ENCODE data around the gene IRAK2. TPM values are rescaled to one million over a fixed set of nuclear protein-coding genes. Genes with fewer than 3 reads are reported as not detected.
"Not testable (repeated sequence)": the region's sequence is repeated elsewhere in the genome, so short reads cannot be mapped to it uniquely, and the experiment has no call there.

The IRAK2 gene
- total RNA-seq, 1 experiment from 2014 or later = 4.2 TPM

DNA sequence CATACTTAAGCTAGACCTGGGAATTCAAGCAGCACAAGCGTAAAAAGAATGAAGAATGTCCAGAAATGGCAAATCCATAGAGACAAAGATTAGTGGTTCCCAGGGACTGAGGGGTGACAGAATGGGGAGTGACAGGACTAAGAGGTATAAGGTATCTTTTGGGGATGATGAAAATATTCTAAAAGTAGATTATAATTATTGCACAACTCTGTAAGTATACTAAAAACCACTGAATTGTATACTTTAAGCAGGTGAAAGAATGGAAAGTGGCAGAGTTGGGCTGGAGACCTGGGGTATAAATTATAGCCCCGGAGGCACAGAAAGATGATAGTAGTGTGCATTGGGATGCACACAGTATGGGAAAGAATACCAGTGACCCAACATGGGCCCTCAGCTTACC, 43.7 kb upstream of the IRAK2 start:
- TF ChIP-seq, protein P1, sequence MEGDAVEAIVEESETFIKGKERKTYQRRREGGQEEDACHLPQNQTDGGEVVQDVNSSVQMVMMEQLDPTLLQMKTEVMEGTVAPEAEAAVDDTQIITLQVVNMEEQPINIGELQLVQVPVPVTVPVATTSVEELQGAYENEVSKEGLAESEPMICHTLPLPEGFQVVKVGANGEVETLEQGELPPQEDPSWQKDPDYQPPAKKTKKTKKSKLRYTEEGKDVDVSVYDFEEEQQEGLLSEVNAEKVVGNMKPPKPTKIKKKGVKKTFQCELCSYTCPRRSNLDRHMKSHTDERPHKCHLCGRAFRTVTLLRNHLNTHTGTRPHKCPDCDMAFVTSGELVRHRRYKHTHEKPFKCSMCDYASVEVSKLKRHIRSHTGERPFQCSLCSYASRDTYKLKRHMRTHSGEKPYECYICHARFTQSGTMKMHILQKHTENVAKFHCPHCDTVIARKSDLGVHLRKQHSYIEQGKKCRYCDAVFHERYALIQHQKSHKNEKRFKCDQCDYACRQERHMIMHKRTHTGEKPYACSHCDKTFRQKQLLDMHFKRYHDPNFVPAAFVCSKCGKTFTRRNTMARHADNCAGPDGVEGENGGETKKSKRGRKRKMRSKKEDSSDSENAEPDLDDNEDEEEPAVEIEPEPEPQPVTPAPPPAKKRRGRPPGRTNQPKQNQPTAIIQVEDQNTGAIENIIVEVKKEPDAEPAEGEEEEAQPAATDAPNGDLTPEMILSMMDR (IDR thresholded peaks at IDR 0.05; ENCODE audit: insufficient read depth in 1 of 2, low read depth in 1 of 2, low read length in 1 of 2, severe bottlenecking in 1 of 2, unreplicated experiment in 1 of 2) = no peak
- H3K4me3 ChIP-seq (ENCODE audit: low read depth, low read length) = no peak overlapping the region
- DNase-seq = no peak
- POLR2A ChIA-PET = no interaction called here
- BruUV-seq (replicated peaks) = no TSS peak
- no peaks in the 10 kb centered on the region for H3K4me1 ChIP-seq
- CTCF ChIA-PET = no interaction called here
- H3K4me3 Mint-ChIP-seq (ENCODE audit: unreplicated experiment) = no peak overlapping the region
- no peaks in the 10 kb centered on the region for H3K9me3 Mint-ChIP-seq (ENCODE audit: unreplicated experiment)
- no peaks in the 10 kb centered on the region for H3K27me3 Mint-ChIP-seq (ENCODE audit: insufficient read depth, unreplicated experiment)
- no peaks in the 10 kb centered on the region for H3K27me3 ChIP-seq (replicated peaks; ENCODE audit: control insufficient read depth, insufficient read depth, low read length)
- H3K9me3 ChIP-seq = no peaks in the 10 kb centered on the region
- intact Hi-C loops (cut with micrococcal nuclease; ENCODE audit: unreplicated experiment) = no loop called here
- H3K4me1 Mint-ChIP-seq (ENCODE audit: low read depth, unreplicated experiment) = no peaks in the 10 kb centered on the region
- no peaks in the 10 kb centered on the region for H3K36me3 ChIP-seq (ENCODE audit: control insufficient read depth, insufficient read depth, low read length)
- H3K27ac Mint-ChIP-seq (ENCODE audit: unreplicated experiment) = no peak overlapping the region
- peaks cover 48% of the 10 kb centered on the region for H3K36me3 Mint-ChIP-seq (ENCODE audit: insufficient read depth, unreplicated experiment)

DNA sequence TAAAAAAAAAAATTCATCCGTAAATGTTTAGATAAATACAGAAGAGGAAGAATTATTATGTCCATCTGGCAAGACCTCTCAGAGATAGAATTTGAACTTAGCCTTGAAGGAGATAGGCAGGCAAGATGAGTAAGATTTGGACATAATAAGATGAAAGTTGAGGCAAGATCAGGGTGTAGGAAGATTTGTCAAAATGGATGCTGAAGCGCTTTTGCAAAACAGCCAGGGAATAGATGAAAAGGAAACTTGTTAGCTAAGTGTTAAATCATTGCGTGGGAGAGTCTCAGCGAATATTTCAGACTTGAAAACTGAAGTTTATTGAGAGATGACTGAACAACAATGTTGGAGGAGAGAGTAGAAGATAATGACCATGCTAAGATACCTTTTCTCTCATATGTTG, 42.0 kb upstream of the IRAK2 start:
- Mint-ChIP-seq H3K36me3 (ENCODE audit: insufficient read depth, unreplicated experiment) (peaks cover 60% of the 10 kb centered on the region), H3K27ac (ENCODE audit: unreplicated experiment) (no peak overlapping the region), H3K27me3 (ENCODE audit: insufficient read depth, unreplicated experiment) (no peaks in the 10 kb centered on the region), H3K9me3 (ENCODE audit: unreplicated experiment) (no peaks in the 10 kb centered on the region), H3K4me3 (ENCODE audit: unreplicated experiment) (no peak overlapping the region), H3K4me1 (ENCODE audit: low read depth, unreplicated experiment) (no peaks in the 10 kb centered on the region)
- no peak for DNase-seq
- Histone ChIP-seq H3K9me3 (no peaks in the 10 kb centered on the region), H3K36me3 (ENCODE audit: control insufficient read depth, insufficient read depth, low read length) (no peaks in the 10 kb centered on the region; the same call in 1 of the 2 replicates), H3K4me1 (no peaks in the 10 kb centered on the region), H3K27me3 (replicated peaks; ENCODE audit: control insufficient read depth, insufficient read depth, low read length) (no peaks in the 10 kb centered on the region), H3K4me3 (ENCODE audit: low read depth, low read length) (no peak overlapping the region)
- BruUV-seq (replicated peaks) = no TSS peak
- CTCF ChIA-PET = no interaction called here
- POLR2A ChIA-PET = no interaction called here
- intact Hi-C loops (cut with micrococcal nuclease; ENCODE audit: unreplicated experiment) = no loop called here
- TF ChIP-seq, protein P1 (IDR thresholded peaks at IDR 0.05; ENCODE audit: insufficient read depth in 1 of 2, low read depth in 1 of 2, low read length in 1 of 2, severe bottlenecking in 1 of 2, unreplicated experiment in 1 of 2) = no peak

DNA sequence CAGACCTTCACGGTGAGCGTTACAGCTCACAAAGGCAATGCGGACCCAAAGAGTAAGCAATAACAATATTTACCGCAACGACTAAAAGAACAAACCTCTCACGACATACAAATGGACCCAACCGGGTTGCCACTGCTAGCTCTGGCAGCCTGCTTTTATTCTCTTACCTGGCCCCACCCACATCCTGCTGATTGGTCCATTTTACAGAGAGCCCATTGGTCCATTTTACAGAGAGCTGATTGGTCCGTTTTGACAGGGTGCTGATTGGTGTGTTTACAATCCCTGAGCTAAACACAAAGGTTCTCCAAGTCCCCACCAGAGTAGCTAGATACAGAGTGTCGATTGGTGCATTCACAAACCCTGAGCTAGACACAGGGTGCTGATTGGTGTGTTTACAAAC, 28.8 kb upstream of the IRAK2 start:
- H3K4me3 ChIP-seq (ENCODE audit: low read depth, low read length); BruUV-seq (replicated peaks); DNase-seq; CTCF ChIA-PET; H3K36me3 ChIP-seq (ENCODE audit: control insufficient read depth, insufficient read depth, low read length); H3K9me3 Mint-ChIP-seq (ENCODE audit: unreplicated experiment); H3K9me3 ChIP-seq; H3K27me3 Mint-ChIP-seq (ENCODE audit: insufficient read depth, unreplicated experiment); H3K36me3 Mint-ChIP-seq (ENCODE audit: insufficient read depth, unreplicated experiment); H3K4me1 Mint-ChIP-seq (ENCODE audit: low read depth, unreplicated experiment); H3K4me3 Mint-ChIP-seq (ENCODE audit: unreplicated experiment); intact Hi-C loops (cut with micrococcal nuclease; ENCODE audit: unreplicated experiment); H3K27me3 ChIP-seq (replicated peaks; ENCODE audit: control insufficient read depth, insufficient read depth, low read length); H3K27ac Mint-ChIP-seq (ENCODE audit: unreplicated experiment); H3K4me1 ChIP-seq: not testable (repeated sequence)
- POLR2A ChIA-PET = interaction anchor here (0.6 kb wide), 1 partner anchor 9 kb away, joined by 3 read pairs; no protein-coding TSS in a partner anchor

DNA sequence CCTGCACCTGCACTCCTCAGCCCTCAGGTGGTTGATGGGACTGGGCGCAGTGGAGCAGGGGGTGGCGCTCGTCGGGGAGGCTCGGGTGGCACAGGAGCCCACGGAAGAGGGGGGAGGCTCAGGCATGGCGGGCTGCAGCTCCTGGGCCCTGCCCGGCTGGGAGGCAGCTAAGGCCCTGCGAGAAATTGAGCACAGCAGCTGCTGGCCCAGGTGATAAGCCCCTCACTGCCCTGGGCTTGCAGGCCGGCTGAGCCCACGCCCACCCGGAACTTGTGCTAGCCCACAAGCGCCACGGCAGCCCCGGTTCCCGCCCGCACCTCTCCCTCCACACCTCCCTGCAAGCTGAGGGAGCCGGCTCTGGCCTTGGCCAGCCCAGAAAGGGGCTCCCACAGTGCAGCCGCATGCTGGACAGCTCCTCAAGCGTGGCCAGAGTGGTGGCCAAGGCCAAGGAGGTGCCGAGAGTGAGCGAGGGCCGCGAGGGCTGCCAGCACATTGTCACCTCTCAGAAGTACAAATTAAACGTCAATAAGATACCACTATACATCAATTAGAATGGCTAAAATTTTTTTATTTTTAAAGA, 28.2 kb upstream of the IRAK2 start:
- intact Hi-C loops (cut with micrococcal nuclease; ENCODE audit: unreplicated experiment) = no loop called here
- Histone ChIP-seq H3K9me3 (no peaks in the 10 kb centered on the region), H3K27me3 (replicated peaks; ENCODE audit: control insufficient read depth, insufficient read depth, low read length) (no peaks in the 10 kb centered on the region), H3K4me1 (no peaks in the 10 kb centered on the region), H3K4me3 (ENCODE audit: low read depth, low read length) (no peak overlapping the region), H3K36me3 (ENCODE audit: control insufficient read depth, insufficient read depth, low read length) (no peaks in the 10 kb centered on the region)
- Mint-ChIP-seq H3K27ac (ENCODE audit: unreplicated experiment) (no peak overlapping the region), H3K4me1 (ENCODE audit: low read depth, unreplicated experiment) (no peaks in the 10 kb centered on the region), H3K9me3 (ENCODE audit: unreplicated experiment) (no peaks in the 10 kb centered on the region), H3K4me3 (ENCODE audit: unreplicated experiment) (no peak overlapping the region), H3K36me3 (ENCODE audit: insufficient read depth, unreplicated experiment) (peaks cover 3% of the 10 kb centered on the region), H3K27me3 (ENCODE audit: insufficient read depth, unreplicated experiment) (no peaks in the 10 kb centered on the region)
- TF ChIP-seq, protein P1 (IDR thresholded peaks at IDR 0.05; ENCODE audit: insufficient read depth in 1 of 2, low read depth in 1 of 2, low read length in 1 of 2, severe bottlenecking in 1 of 2, unreplicated experiment in 1 of 2) = no peak
- CTCF ChIA-PET = no interaction called here
- DNase-seq = no peak
- no TSS peak for BruUV-seq (replicated peaks)
- POLR2A ChIA-PET = no interaction called here

All from Caco-2 (cell line).